ENCODE measurements around the gene DUS1L.
"Not testable (repeated sequence)": the region's sequence is repeated elsewhere in the genome, so short reads cannot be mapped to it uniquely, and the experiment has no call there.

Gene DUS1L

GRCh38 chr17:82038796-82039409 is 26.7 kb downstream of the DUS1L start:
- DNase-seq, result not testable (repeated sequence)

- no peak for DNase-seq
Measured at GRCh38 chr17:82037889-82038195, 27.8 kb downstream of the DUS1L start.

- DNase-seq, result peak; percentile 89 to 94 (median 91)
Measured at GRCh38 chr17:82037092-82037888, 28.3 kb downstream of the DUS1L start, which contains the start of gene DCXR. DCXR (minus strand) TSS chr17:82037697; CDS start chr17:82037682, 15 bp downstream.

- DNase-seq, result no peak
Measured at GRCh38 chr17:82036634-82037091, 28.9 kb downstream of the DUS1L start.

- no peak for DNase-seq
Measured at GRCh38 chr17:82035956-82036633, 29.5 kb downstream of the DUS1L start.

GRCh38 chr17:82035488-82035887 is 30.1 kb downstream of the DUS1L start:
- DNase-seq, result no peak

GRCh38 chr17:82034371-82035011 is 31.1 kb downstream of the DUS1L start:
- DNase-seq, result no peak

- DNase-seq, result no peak
Measured at GRCh38 chr17:82033359-82034085, 32.1 kb downstream of the DUS1L start.

- no peak for DNase-seq
Measured at GRCh38 chr17:82031885-82032627, 33.5 kb downstream of the DUS1L start.

GRCh38 chr17:82031303-82031884 is 34.2 kb downstream of the DUS1L start, which contains the start of gene RAC3:
RAC3 (plus strand) TSS chr17:82031678; CDS start chr17:82031762, 84 bp downstream.
- no peak for DNase-seq

- peak; percentile 54 to 69 (median 66) for DNase-seq
Measured at GRCh38 chr17:82030470-82031302, 34.9 kb downstream of the DUS1L start.

- DNase-seq, result no peak
Measured at GRCh38 chr17:82029990-82030469, 35.6 kb downstream of the DUS1L start.

- no peak for DNase-seq
Measured at GRCh38 chr17:82029391-82029790, 36.2 kb downstream of the DUS1L start.

GRCh38 chr17:82028966-82029365 is 36.6 kb downstream of the DUS1L start:
- no peak for DNase-seq

GRCh38 chr17:82028246-82028645 is 37.4 kb downstream of the DUS1L start:
- no peak for DNase-seq

- no peak for DNase-seq
Measured at GRCh38 chr17:82025401-82026107, 40.0 kb downstream of the DUS1L start.

- DNase-seq, result no peak
Measured at GRCh38 chr17:82024859-82025258, 40.7 kb downstream of the DUS1L start.

- DNase-seq, result no peak
Measured at GRCh38 chr17:82023447-82024241, 42.0 kb downstream of the DUS1L start.
